ENCODE results near the gene CACNA1C. TPM values are rescaled to one million over a fixed set of nuclear protein-coding genes. Genes with fewer than 3 reads are reported as not detected.
A peak's percentile ranks its signal among the peaks of the same experiment; 100 is the strongest.

CACNA1C gene
- total RNA-seq, 1 experiment from 2014 or later, result 3.7 TPM

DNA sequence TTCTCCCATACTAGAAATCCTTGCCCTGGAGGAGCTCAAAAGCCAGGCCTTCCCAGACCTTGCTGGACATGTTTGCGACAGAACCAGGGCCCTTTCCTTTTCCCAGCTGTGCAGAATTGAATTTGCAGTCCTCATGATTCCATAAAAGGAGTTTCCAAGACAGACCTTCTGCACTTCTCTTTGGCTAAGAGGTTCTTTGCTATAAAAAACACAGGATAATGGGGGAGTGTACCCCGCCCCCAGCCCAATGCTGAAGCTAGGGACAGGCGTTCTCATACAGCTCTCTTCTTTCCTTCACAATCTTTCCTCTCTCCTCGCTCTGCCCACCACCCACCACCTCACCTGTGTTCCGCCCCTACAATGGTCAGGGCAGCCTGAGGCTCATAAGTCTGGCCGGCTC lies 569.7 kb downstream of the CACNA1C start:
- Histone ChIP-seq H3K9me3 (ENCODE audit: low read depth, low read length, poor library complexity, severe bottlenecking) (no peaks in the 10 kb centered on the region), H3K4me1 (ENCODE audit: insufficient read depth, low read length, poor library complexity, severe bottlenecking) (peaks cover 11% of the 10 kb centered on the region), H3K36me3 (ENCODE audit: insufficient read depth, low read length, poor library complexity, severe bottlenecking) (no peaks in the 10 kb centered on the region), H3K4me3 (ENCODE audit: low read depth, low read length, poor library complexity, severe bottlenecking) (no peak overlapping the region), H3K27me3 (replicated peaks; ENCODE audit: insufficient read depth, low read depth, low read length, poor library complexity) (no peaks in the 10 kb centered on the region), H3K27ac (ENCODE audit: low read depth, low read length, poor library complexity, severe bottlenecking) (no peak overlapping the region)
- intact Hi-C loops (cut with micrococcal nuclease; ENCODE audit: unreplicated experiment), result no loop called here
- ChIA-PET POLR2A (ENCODE audit: low non-redundant PET) (no interaction called here), CTCF (no interaction called here)
- no peak for DNase-seq (ENCODE audit: low spot score)
- TF ChIP-seq, protein P1, sequence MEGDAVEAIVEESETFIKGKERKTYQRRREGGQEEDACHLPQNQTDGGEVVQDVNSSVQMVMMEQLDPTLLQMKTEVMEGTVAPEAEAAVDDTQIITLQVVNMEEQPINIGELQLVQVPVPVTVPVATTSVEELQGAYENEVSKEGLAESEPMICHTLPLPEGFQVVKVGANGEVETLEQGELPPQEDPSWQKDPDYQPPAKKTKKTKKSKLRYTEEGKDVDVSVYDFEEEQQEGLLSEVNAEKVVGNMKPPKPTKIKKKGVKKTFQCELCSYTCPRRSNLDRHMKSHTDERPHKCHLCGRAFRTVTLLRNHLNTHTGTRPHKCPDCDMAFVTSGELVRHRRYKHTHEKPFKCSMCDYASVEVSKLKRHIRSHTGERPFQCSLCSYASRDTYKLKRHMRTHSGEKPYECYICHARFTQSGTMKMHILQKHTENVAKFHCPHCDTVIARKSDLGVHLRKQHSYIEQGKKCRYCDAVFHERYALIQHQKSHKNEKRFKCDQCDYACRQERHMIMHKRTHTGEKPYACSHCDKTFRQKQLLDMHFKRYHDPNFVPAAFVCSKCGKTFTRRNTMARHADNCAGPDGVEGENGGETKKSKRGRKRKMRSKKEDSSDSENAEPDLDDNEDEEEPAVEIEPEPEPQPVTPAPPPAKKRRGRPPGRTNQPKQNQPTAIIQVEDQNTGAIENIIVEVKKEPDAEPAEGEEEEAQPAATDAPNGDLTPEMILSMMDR (conservative IDR thresholded peaks at IDR 0.05; ENCODE audit: low read depth, low read length), result no peak
- TF ChIP-seq EZH2 (IDR thresholded peaks at IDR 0.05; ENCODE audit: borderline replicate concordance, low read depth, low read length, poor library complexity, severe bottlenecking), result no peak
- no TSS peak for BruUV-seq (replicated peaks)

DNA sequence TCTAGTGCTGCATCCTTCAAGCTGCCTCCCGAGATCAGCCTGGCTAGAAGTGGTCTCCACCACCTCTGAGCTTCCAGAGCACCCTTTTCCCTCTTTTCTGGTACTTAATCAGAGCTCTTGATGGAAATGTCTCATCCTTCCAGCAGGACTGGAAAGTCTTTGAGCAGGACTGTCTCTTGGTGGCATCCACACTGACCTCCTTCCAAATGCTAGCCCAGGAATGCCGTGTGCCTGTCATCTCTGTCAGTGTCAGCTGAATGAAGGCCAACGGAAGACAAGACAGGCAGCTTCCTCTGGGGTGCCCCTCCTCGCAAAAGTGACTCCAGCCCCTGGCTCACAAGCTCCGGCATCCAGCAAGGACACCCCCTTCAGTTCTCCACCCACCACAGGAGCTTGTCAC lies 570.7 kb downstream of the CACNA1C start:
- BruUV-seq (replicated peaks), result no TSS peak
- Histone ChIP-seq H3K36me3 (ENCODE audit: insufficient read depth, low read length, poor library complexity, severe bottlenecking) (no peaks in the 10 kb centered on the region), H3K9me3 (ENCODE audit: low read depth, low read length, poor library complexity, severe bottlenecking) (no peaks in the 10 kb centered on the region), H3K27ac (ENCODE audit: low read depth, low read length, poor library complexity, severe bottlenecking) (no peak overlapping the region), H3K4me3 (ENCODE audit: low read depth, low read length, poor library complexity, severe bottlenecking) (no peak overlapping the region), H3K4me1 (ENCODE audit: insufficient read depth, low read length, poor library complexity, severe bottlenecking) (peaks cover 11% of the 10 kb centered on the region), H3K27me3 (replicated peaks; ENCODE audit: insufficient read depth, low read depth, low read length, poor library complexity) (no peaks in the 10 kb centered on the region)
- no peak for DNase-seq (ENCODE audit: low spot score)
- ChIA-PET CTCF (no interaction called here), POLR2A (ENCODE audit: low non-redundant PET) (no interaction called here)
- intact Hi-C loops (cut with micrococcal nuclease; ENCODE audit: unreplicated experiment), result no loop called here
- TF ChIP-seq EZH2 (IDR thresholded peaks at IDR 0.05; ENCODE audit: borderline replicate concordance, low read depth, low read length, poor library complexity, severe bottlenecking), result no peak
- TF ChIP-seq, protein P1 (conservative IDR thresholded peaks at IDR 0.05; ENCODE audit: low read depth, low read length), result no peak

DNA sequence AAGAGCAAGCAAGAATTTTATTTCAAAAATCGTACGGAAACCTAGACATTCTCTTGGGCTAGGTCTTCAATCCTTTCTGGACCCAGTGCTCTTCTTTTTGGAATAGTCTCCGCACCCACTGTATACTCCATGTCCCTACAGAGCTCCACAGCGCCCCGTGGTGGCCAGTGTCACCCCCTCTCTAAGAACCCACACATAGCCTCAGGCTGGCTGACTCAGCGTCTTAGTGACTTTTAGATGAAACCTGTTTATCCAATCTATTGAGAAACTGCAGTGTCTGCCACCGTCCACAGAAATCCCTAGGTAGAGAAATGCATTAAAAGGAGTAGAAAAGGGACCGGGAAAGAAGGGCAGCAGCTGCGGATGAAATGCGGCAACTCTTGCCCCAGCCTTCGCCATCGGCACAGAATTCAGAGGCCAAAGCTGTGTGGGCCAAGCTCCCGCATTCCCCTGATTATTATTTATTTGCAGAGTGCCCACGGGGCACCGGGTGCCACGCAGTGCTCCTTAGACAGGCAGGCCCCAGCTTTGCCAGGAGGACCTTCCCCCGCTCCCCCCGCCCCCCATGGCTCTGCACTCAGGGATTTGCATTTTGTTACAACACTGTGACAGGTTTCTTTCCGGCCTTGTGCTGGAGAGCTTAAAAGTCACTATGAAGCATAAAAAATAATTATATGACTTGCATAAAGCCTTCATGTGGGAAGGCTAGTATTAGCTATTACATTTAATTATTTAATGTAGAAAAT lies 571.9 kb downstream of the CACNA1C start:
- DNase-seq (ENCODE audit: low spot score), result peak; percentile 85
- ChIA-PET POLR2A (ENCODE audit: low non-redundant PET) (interaction anchor here (0.7 kb wide), 1 partner anchor 237 kb away, joined by 16 read pairs; no protein-coding TSS in a partner anchor), CTCF (interaction anchor here (0.6 to 1.4 kb wide), 5 partner anchors 33 to 349 kb away, joined by 3 to 6 read pairs (median 5); no protein-coding TSS in a partner anchor)

More for the DNA sequence above, 571.9 kb downstream of the CACNA1C start:
- Histone ChIP-seq H3K9me3 (ENCODE audit: low read depth, low read length, poor library complexity, severe bottlenecking) (no peaks in the 10 kb centered on the region), H3K4me1 (ENCODE audit: insufficient read depth, low read length, poor library complexity, severe bottlenecking) (peaks cover 11% of the 10 kb centered on the region), H3K4me3 (ENCODE audit: low read depth, low read length, poor library complexity, severe bottlenecking) (no peak overlapping the region), H3K36me3 (ENCODE audit: insufficient read depth, low read length, poor library complexity, severe bottlenecking) (no peaks in the 10 kb centered on the region), H3K27me3 (replicated peaks; ENCODE audit: insufficient read depth, low read depth, low read length, poor library complexity) (no peaks in the 10 kb centered on the region), H3K27ac (ENCODE audit: low read depth, low read length, poor library complexity, severe bottlenecking) (no peak overlapping the region)
- TF ChIP-seq, protein P1 (conservative IDR thresholded peaks at IDR 0.05; ENCODE audit: low read depth, low read length), result peak; percentile 90
- TF ChIP-seq EZH2 (IDR thresholded peaks at IDR 0.05; ENCODE audit: borderline replicate concordance, low read depth, low read length, poor library complexity, severe bottlenecking), result no peak
- intact Hi-C loops (cut with micrococcal nuclease; ENCODE audit: unreplicated experiment), result no loop called here
- no TSS peak for BruUV-seq (replicated peaks)

Data from A673 (cell line).